COLO668 (cell line): Measurements from ENCODE around the gene OR4N2.
"Not testable (repeated sequence)": the region's sequence is repeated elsewhere in the genome, so short reads cannot be mapped to it uniquely, and the experiment has no call there.

ENCODE experiments used
- DNase-seq: peaks from one replicate; lab custom pipeline; 2025; ENCODE audit not compliant: unreplicated experiment; lab: John Stamatoyannopoulos, UW

The OR4N2 gene

GRCh38 chr14:19834203-19834848, 30.8 kb downstream of the OR4N2 start:
- not testable (repeated sequence) for DNase-seq

DNA sequence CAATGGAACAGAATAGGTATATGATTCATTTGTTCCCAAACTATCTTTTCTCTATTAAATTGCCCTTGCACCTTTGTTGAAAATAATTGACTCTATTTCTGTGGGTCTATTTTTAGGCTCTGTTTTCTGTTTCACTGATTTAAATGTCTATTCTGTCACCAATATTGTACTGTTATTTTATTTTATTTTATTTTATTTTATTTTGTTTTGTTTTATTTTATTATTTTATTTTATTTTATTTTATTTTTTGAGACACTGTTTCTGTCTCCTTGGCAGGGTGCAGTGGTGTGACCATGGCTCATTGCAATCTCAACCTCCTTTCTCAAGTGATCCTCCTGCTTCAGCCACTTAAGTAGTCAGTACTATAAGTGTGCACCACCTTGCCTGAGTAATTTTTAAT, 34.9 kb downstream of the OR4N2 start:
- DNase-seq, result no peak

GRCh38 chr14:19851365-19851764, 47.8 kb downstream of the OR4N2 start:
- no peak for DNase-seq

GRCh38 chr14:19866061-19866669, 62.6 kb downstream of the OR4N2 start:
- DNase-seq, result not testable (repeated sequence)

- DNase-seq, result no peak
Observed at GRCh38 chr14:19873178-19873577, 69.6 kb downstream of the OR4N2 start.

GRCh38 chr14:19874842-19875241, 71.3 kb downstream of the OR4N2 start, which contains the start of gene OR4K2:
OR4K2 (plus strand) TSS chr14:19875142; CDS start chr14:19876268, 1,126 bp downstream.
- DNase-seq, result no peak

GRCh38 chr14:19878029-19878642, 74.6 kb downstream of the OR4N2 start:
- no peak for DNase-seq
